CD4-positive, alpha-beta T cell treated with Interleukin-2 at 100 ng/mL for 4 hours (primary cell): ENCODE data around the gene FLRT1.
"Not testable (repeated sequence)": the region's sequence is repeated elsewhere in the genome, so short reads cannot be mapped to it uniquely, and the experiment has no call there.

Source experiments
- DNase-seq: peaks from one replicate; pipeline ENCODE4 v3.0.0-alpha.2; 2020; ENCODE audit warnings: low spot score

Gene FLRT1

GRCh38 chr11:64025205-64025604, 10.5 kb upstream of the FLRT1 start:
- no peak for DNase-seq

GRCh38 chr11:64026575-64027205, 9.0 kb upstream of the FLRT1 start:
- no peak for DNase-seq

- no peak for DNase-seq
Measured at GRCh38 chr11:64027651-64028397, 7.9 kb upstream of the FLRT1 start.

- no peak for DNase-seq
Measured at GRCh38 chr11:64028398-64029115, 7.2 kb upstream of the FLRT1 start.

GRCh38 chr11:64029773-64030172, 6.0 kb upstream of the FLRT1 start:
- no peak for DNase-seq

GRCh38 chr11:64031001-64031400, 4.7 kb upstream of the FLRT1 start:
- DNase-seq = no peak

GRCh38 chr11:64032050-64032449, 3.7 kb upstream of the FLRT1 start:
- no peak for DNase-seq

GRCh38 chr11:64034411-64034811, 1.3 kb upstream of the FLRT1 start:
- DNase-seq = no peak

GRCh38 chr11:64035081-64035524, 628 bp upstream of the FLRT1 start:
- no peak for DNase-seq

- DNase-seq = no peak
Measured at GRCh38 chr11:64036087-64037026, 626 bp downstream of the FLRT1 start.

GRCh38 chr11:64037027-64037634, 1.4 kb downstream of the FLRT1 start:
- no peak for DNase-seq

- no peak for DNase-seq
Measured at GRCh38 chr11:64038500-64038899, 2.8 kb downstream of the FLRT1 start.

GRCh38 chr11:64039012-64039665, 3.4 kb downstream of the FLRT1 start:
- no peak for DNase-seq

- no peak for DNase-seq
Measured at GRCh38 chr11:64040684-64041322, 5.1 kb downstream of the FLRT1 start.

GRCh38 chr11:64041846-64042245, 6.1 kb downstream of the FLRT1 start:
- DNase-seq = no peak

- DNase-seq = no peak
Measured at GRCh38 chr11:64042301-64042700, 6.6 kb downstream of the FLRT1 start.

GRCh38 chr11:64043545-64043944, 7.8 kb downstream of the FLRT1 start:
- no peak for DNase-seq

GRCh38 chr11:64044730-64045393, 9.1 kb downstream of the FLRT1 start:
- DNase-seq = no peak

- no peak for DNase-seq
Measured at GRCh38 chr11:64045700-64046099, 10.0 kb downstream of the FLRT1 start.

- not testable (repeated sequence) for DNase-seq
Measured at GRCh38 chr11:64047373-64047772, 11.6 kb downstream of the FLRT1 start.
